ENCODE results near the gene MRPS15.

Gene MRPS15

GRCh38 chr1:36456391-36456928 is 7.7 kb downstream of the MRPS15 start:
- no peak for DNase-seq

- no peak for DNase-seq
Observed at GRCh38 chr1:36455386-36455785, 8.8 kb downstream of the MRPS15 start.

GRCh38 chr1:36453600-36454388 is 10.4 kb downstream of the MRPS15 start:
- DNase-seq = no peak

- DNase-seq = no peak
Observed at GRCh38 chr1:36453051-36453450, 11.1 kb downstream of the MRPS15 start.

DNA sequence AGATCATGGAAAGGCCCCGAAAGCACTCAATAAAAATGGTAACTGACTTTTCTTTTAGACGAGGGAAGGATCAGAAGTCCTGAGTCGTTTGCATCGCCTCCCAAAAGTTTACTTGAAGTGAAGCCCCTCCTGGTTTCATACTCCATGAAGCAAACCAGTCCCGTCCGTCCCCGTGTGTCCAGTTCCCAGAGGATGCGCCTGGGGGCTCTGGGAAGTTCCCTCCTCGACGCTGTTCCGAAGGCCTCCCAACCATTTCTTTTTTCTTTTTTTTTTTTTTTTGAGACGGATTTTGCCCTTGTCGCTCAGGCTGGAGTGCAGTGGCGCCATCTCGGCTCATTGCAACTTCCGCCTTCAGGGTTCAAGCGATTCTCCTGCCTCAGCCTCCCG is 13.3 kb downstream of the MRPS15 start:
- no peak for DNase-seq

- DNase-seq = peak; percentile 88
Observed at GRCh38 chr1:36450270-36450918, 13.8 kb downstream of the MRPS15 start, which contains the start of gene OSCP1. OSCP1 (minus strand) TSS chr1:36450451; CDS start chr1:36450369, 82 bp downstream.

DNA sequence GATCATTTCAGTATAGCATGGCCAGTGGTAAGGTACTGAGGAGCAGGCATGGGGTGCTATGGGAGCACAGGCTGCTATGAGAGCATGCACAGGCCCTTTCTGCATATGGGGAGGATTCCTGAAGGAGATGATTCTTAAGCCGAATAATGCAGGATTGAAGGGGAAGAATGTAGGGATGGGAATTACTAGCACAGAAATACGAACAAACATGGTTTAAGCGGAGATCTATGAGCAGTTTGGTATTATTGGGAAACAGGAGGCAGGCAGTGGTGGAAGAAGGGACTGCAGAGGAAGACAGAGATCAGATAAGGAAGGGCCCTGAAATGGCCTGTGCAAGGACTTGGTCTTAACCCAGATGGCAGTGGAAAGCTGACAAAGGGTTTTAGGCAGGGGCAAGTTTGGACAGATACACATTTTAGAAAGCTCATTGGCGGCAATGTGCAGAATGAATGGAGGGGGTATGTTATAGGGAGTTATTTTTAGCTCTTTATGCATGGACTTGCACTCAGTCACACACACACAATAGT is 15.6 kb downstream of the MRPS15 start:
- no peak for DNase-seq

GRCh38 chr1:36447450-36447849 is 16.7 kb downstream of the MRPS15 start:
- no peak for DNase-seq

GRCh38 chr1:36446746-36447145 is 17.4 kb downstream of the MRPS15 start:
- DNase-seq = no peak

DNA sequence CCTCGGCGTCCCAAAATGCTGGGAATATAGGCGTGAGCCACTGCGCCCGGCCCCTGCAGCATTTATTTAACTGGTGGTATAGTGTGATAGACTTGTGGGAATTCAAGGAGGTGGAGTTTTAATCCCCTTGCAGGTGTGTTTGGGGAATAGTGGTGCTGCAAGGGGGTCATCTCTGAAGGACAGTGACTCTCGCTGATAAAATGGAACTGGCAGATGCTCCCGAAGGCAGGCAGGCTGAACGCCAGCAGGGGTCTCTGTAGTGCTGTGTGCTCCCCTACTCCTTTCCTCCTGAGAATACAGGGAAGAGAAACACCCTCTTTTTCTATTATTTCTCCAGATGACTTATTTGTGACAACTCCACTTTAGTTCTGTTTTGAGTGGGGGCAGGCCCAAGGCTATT is 17.9 kb downstream of the MRPS15 start:
- peak; percentile 39 for DNase-seq

DNA sequence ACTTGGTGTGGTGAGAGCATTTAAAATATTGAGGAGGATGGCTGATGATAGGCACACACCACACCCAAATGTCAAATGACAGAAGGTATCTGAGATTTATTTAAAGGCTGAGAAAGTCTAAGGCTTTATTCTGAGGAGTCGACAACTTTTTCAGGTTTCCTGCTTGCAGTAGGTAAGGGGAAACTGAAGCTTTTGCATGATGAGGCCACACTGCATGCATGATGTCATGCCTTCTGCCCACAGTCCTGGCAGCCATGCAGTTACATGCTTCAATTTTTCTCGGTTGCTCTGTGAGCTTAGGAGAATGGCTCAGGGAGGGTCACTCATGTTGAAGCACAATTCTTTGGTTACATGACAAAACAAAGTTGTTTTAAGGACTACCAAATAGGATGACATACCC is 20.9 kb downstream of the MRPS15 start:
- no peak for DNase-seq

GRCh38 chr1:36442337-36442736 is 21.8 kb downstream of the MRPS15 start:
- no peak for DNase-seq

DNA sequence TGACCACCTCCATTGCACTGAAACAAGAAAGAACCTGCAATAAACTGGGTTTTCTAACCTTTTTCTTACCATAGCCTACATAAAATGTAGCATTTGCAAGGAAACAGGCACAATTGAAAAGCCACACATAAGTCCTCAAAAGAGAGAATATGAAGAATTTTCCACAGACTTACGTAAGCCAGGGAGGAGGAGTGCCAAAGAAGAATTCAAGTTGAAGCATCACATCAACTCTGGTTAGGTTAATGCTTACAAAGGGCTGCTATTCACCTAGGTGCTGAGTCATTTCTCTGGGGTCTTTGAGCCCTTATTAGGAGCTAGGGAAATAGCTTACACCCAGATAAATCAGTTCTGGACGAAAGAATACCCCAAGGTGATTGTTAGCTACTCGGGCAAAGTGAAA is 23.5 kb downstream of the MRPS15 start:
- no peak for DNase-seq

GRCh38 chr1:36440044-36440443 is 24.1 kb downstream of the MRPS15 start:
- DNase-seq = no peak

DNA sequence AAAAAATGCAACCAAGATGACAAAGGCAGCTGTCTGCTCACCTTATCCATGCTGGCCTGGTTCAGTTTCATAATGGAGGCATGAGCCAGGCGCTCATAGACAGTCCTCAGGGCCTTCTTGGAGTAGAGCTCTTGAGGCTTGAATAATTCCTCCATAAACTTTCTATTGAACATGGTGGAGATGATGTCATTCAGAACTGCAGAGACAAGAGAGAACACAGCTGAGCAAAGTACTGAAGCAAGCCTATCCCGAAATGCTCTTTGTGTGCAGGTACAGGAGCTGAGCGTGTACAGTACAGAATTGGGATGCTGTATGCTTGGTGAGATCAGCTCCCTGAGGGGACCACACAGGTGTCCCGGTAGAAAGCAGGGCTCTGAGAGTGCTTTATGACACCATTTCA is 25.5 kb downstream of the MRPS15 start:
- no peak for DNase-seq

- DNase-seq = no peak
Observed at GRCh38 chr1:36436821-36437220, 27.4 kb downstream of the MRPS15 start.

GRCh38 chr1:36433102-36433501 is 31.1 kb downstream of the MRPS15 start:
- DNase-seq = no peak

- no peak for DNase-seq
Observed at GRCh38 chr1:36432616-36433015, 31.6 kb downstream of the MRPS15 start.

DNA sequence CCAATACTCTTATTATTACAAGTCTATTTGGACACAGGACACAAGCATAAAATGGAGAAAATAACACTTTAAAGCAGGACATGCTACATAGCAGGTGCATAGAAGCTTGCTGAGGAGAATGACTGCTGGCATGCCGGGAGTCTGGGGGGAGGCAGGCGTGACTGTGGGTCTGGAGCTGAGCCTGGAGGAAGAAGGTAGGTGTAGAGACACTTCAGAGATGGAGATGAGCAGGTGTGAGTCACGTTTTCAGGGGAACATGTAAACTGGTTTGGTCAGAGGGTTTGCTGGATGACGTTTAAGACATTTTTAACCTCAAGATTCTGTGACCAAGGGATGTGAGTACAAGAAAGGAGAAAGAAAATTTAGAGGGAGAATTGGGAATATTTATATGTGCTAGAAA is 38.4 kb downstream of the MRPS15 start:
- DNase-seq = no peak

DNA sequence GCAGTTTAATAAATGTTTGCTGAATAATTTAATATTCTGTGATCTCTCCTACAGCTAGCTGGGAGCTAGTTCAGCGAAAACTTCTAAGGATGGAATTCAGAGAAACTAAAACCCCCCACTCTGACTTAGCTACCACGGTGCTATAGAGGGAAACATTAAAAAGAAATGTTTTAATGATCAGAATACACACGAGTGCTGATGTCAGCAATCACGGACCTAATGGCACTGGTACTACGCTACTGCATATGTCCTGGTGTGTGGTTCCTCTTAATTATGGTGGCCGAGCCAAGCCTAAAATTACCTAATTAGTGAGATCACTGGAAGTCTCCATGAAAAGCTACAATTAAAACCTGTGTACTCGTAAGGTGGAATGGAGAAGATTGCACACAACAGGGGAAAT is 42.5 kb downstream of the MRPS15 start:
- no peak for DNase-seq

GRCh38 chr1:36420836-36421317 is 43.3 kb downstream of the MRPS15 start:
- DNase-seq = peak; percentile 94

- peak; percentile 17 for DNase-seq
Observed at GRCh38 chr1:36420409-36420808, 43.8 kb downstream of the MRPS15 start.

DNA sequence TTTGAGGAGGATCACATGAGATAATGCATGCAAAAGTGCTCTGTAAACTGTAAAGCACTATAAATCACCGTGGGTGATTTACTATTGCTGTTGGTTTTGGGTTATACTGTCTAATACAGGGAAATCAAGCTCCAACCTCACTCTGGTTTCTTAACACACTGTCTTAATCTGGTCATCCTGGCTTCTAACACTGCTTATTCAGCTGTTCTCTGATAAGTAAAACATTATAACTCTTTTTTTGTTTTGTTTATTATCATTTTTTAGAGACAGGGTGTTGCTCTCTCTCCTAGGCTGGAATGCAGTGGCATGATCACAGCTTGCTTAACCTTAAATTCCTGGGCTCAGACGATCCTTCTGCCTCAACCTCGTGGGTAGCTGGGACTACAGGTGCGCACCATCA is 44.6 kb downstream of the MRPS15 start:
- no peak for DNase-seq

GRCh38 chr1:36419140-36419539 is 45.0 kb downstream of the MRPS15 start:
- DNase-seq = no peak
